K562 (cell line): ENCODE results near the gene ST8SIA1. TPM values are rescaled to one million over a fixed set of nuclear protein-coding genes. Genes with fewer than 3 reads are reported as not detected.

ENCODE experiments used
- ATAC-seq: fragments of 200-7000 bp; cut with Tn5 transposase; 3 replicates; pipeline ENCODE4 v1.9.1; 2020; ENCODE audit warnings: moderate library complexity
- BruUV-seq: library from RNA; stranded (reverse); fragments of 400-500 nt; replicated peaks from 2 replicates; lab custom pipeline; 2021; lab: Mats Ljungman, UMichigan
- CTCF ChIA-PET: fragments of 300-600 bp; formaldehyde crosslinking; extraction: SDS; loops from one replicate; lab custom pipeline; 2021; ENCODE audit warnings: low intra/inter-chr PET ratio; lab: Yijun Ruan, JAX
- POLR2A ChIA-PET: fragments of 300-600, 350-650 bp; sonication (Branson Sonifier 250); formaldehyde crosslinking; extraction: SDS; loops from one replicate; lab custom pipeline; 2021; ENCODE audit warnings: antibody characterized with exemption, inconsistent platforms; lab: Yijun Ruan, JAX
- DNase-seq, 4 experiments: peaks; one replicate each; pipeline versions ENCODE4 v3.0.0 to v3.0.0-alpha.2; 2011 to 2018; ENCODE audit warnings: low spot score in 3 of 4, mixed read lengths in 3 of 4; ENCODE audit errors: extremely low read depth in 1 of 4
- FAIRE-seq: peaks from 2 replicates; lab custom pipeline; 2011; peaks lifted over from hg19 to GRCh38; lab: Jason Lieb, UNC
- H2AFZ ChIP-seq: 2 replicates; pipeline ENCODE4 v1.6.0; 2011; ENCODE audit warnings: low read depth, low read length, control low read depth, inconsistent platforms
- H3K27ac ChIP-seq: fragments of 200-600 bp; 3 replicates; pipeline ENCODE4 v1.8.0; 2011; ENCODE audit warnings: low read depth, mild to moderate bottlenecking, control low read depth, inconsistent platforms, low read length, moderate library complexity, mixed read lengths; ENCODE audit errors: extremely low read depth
- H3K27me3 ChIP-seq, 2 experiments: fragments of 300-600 bp in 1 of 2; 2 replicates in 1 of 2; 3 replicates in 1 of 2; pipeline versions ENCODE4 v1.6.0 to v1.8.0; 2011; ENCODE audit warnings: inconsistent platforms in 2 of 2, low read length in 2 of 2, mild to moderate bottlenecking in 1 of 2, mixed read lengths in 1 of 2, moderate library complexity in 1 of 2; ENCODE audit not compliant: control insufficient read depth in 2 of 2, insufficient read depth in 2 of 2
- H3K36me3 ChIP-seq: fragments of 300-600 bp; 3 replicates; pipeline ENCODE4 v1.8.0; 2011; ENCODE audit warnings: mild to moderate bottlenecking, low read length, inconsistent platforms; ENCODE audit not compliant: control insufficient read depth, insufficient read depth
- H3K4me1 ChIP-seq, 2 experiments: fragments of 200-600 bp in 1 of 2; replicated peaks in 1 of 2; 2 replicates in 1 of 2; 3 replicates in 1 of 2; pipeline versions ENCODE4 v1.5.1 to v1.8.0; 2011; ENCODE audit warnings: inconsistent platforms in 2 of 2, low read length in 2 of 2, mild to moderate bottlenecking in 1 of 2, mixed read lengths in 1 of 2, moderate library complexity in 1 of 2; ENCODE audit not compliant: control insufficient read depth in 2 of 2, insufficient read depth in 2 of 2
- H3K4me2 ChIP-seq: 2 replicates; pipeline ENCODE4 v1.6.1; 2011; ENCODE audit warnings: low read length, control low read depth, inconsistent platforms, mixed read lengths; ENCODE audit not compliant: insufficient read depth
- H3K4me3 ChIP-seq: fragments of 200-600 bp; sonication (generic), shearing (Covaris generic); 2 replicates; pipeline ENCODE4 v1.5.1; 2016; ENCODE audit warnings: control low read depth, inconsistent platforms
- H3K79me2 ChIP-seq: fragments of 200-600 bp; 3 replicates; pipeline ENCODE4 v1.8.0; 2011; ENCODE audit warnings: low read length, inconsistent platforms; ENCODE audit not compliant: control insufficient read depth, insufficient read depth
- H3K9ac ChIP-seq, 2 experiments: 2 replicates each; pipeline versions ENCODE4 v1.6.0 to v1.6.1; 2011; ENCODE audit warnings: low read depth in 2 of 2, low read length in 2 of 2, control low read depth in 1 of 2, inconsistent platforms in 1 of 2, mild to moderate bottlenecking in 1 of 2, mixed read lengths in 1 of 2; ENCODE audit not compliant: insufficient read depth in 1 of 2
- H3K9me1 ChIP-seq: one replicate; pipeline ENCODE4 v1.6.0; 2011; ENCODE audit warnings: inconsistent platforms, mild to moderate bottlenecking, low read length, moderate library complexity; ENCODE audit not compliant: control insufficient read depth, insufficient read depth
- H3K9me3 ChIP-seq: replicated peaks from 2 replicates; pipeline ENCODE4 v1.5.1; 2011; ENCODE audit warnings: low read depth, low read length, inconsistent platforms; ENCODE audit not compliant: control insufficient read depth, insufficient read depth
- H4K20me1 ChIP-seq: replicated peaks from 2 replicates; pipeline ENCODE4 v1.6.1; 2011; ENCODE audit warnings: low read length, inconsistent platforms, mixed read lengths; ENCODE audit not compliant: control insufficient read depth, insufficient read depth
- MBD2 ChIP-seq: sonication (generic); IDR thresholded peaks from 2 replicates; pipeline ENCODE4 v1.6.1; 2016; ENCODE audit warnings: low read depth, borderline replicate concordance
- MYC ChIP-seq, 2 experiments: fragments of 250-450 bp in 1 of 2; sonication (Bioruptor Pico) in 1 of 2; IDR thresholded peaks; 2 replicates each; pipeline versions ENCODE4 v1.5.1 to v1.6.1; 2012 to 2021; ENCODE audit warnings: low read depth in 2 of 2, borderline replicate concordance in 1 of 2, improper control_type of control experiment in 1 of 2, low read length in 1 of 2, mild to moderate bottlenecking in 1 of 2, moderate library complexity in 1 of 2
- STAT6 ChIP-seq: sonication (generic); formaldehyde crosslinking; IDR thresholded peaks from 2 replicates; pipeline ENCODE4 v1.8.1; 2023; ENCODE audit warnings: mild to moderate bottlenecking, missing genetic modification reagents
- WGBS: fragments of 100-300 bp; shearing (Covaris generic); methylation state at CpG from one replicate; pipeline ENCODE4 v1.1.6; 2016; ENCODE audit warnings: low coverage, mixed read lengths; ENCODE audit not compliant: insufficient coverage; ENCODE audit errors: missing lambda C conversion rate; 5-methylcytosine and 5-hydroxymethylcytosine counted together
- in situ Hi-C: fragments of 300-500 bp; cut with MboI; formaldehyde crosslinking; loops from 4 replicates; pipeline ENCODE4 v1.15.0; 2018; ENCODE audit warnings: inconsistent platforms, mixed read lengths
- intact Hi-C: fragments of 100-400 bp; cut with micrococcal nuclease; formaldehyde crosslinking; loops from 2 replicates; pipeline ENCODE4 v1.14.2; 2022
- polyA plus RNA-seq, 8 experiments: library from polyadenylated mRNA; depleted of rRNA in 4 of 8; stranded (reverse) in 5 of 8; unstranded in 3 of 8; fragments of >200 nt; fragmentation: Nextera tagmentation in 2 of 8; fragmentation: Illumina TruSeq in 1 of 8; extraction: Ambion mirVana in 2 of 8; extraction: Trizol in 1 of 8; gene quantifications; 2 replicates each; pipeline versions ENCODE4 v1.2.1 to v1.2.3, GENCODE V29; 2011 to 2014; ENCODE audit warnings: inconsistent platforms in 1 of 8, missing spikeins in 1 of 8
- total RNA-seq, 7 experiments: library from RNA; depleted of rRNA in 6 of 7; stranded (reverse); fragments of >200 nt in 6 of 7; fragmentation: Illumina TruSeq in 2 of 7; extraction: Trizol in 2 of 7; gene quantifications; 2 replicates each; pipeline versions ENCODE4 v1.2.1 to v1.2.3, GENCODE V29; 2011 to 2021; ENCODE audit warnings: low replicate concordance in 1 of 7
- TF ChIP-seq, protein P1 (sequence below): sonication (generic); formaldehyde crosslinking; IDR thresholded peaks from 2 replicates; pipeline ENCODE4 v1.8.1; 2023; ENCODE audit warnings: mild to moderate bottlenecking, missing genetic modification reagents, moderate library complexity

Gene ST8SIA1
- total and polyA plus RNA-seq, 9 of the 15 experiments (the other 6 are each of a cell fraction or from before 2014, with no cell fraction given): 0.86 to 26.3 (median 4.3) TPM

DNA sequence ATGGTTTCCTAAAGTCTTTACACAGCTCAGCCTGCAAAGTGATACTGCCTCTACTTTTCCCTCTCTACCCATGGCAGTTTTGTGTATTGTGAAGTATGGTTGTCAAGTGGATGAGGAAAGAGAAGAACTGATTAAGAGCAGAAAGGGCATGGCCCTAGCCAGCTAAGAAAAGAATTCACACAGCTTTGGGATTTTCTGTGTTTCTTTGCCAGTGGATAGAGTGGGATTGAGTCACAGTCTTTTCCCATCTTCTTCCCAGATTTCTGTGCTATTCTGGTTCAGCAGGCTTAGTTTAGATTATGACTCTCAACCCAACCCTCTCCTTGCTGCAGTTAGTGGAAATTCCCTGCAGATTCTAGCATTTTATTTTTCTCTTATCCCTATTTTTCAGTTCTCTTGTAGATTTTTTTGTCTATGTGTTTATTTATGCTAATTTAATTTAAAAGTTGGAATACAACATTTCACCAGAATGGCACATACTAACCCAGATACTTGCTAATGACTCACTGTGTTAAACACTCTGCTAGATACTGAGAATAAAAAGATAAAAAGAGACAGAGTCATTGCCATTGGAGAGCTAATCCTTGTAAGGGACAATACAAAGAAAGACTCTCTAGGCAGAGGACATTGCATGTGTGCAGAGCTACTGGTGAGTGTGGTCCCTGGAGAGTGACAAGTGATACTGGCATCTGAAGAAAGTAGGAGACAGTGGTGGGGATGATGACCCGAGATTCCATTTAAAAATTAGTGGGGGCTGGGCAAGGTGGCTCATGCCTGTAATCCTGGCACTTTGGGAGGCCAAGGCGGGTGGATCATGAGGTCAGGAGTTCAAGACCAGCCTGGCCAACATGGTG lies 106.3 kb downstream of the ST8SIA1 start:
- POLR2A ChIA-PET: no interaction called here
- Histone ChIP-seq H3K9me1 (no peaks in the 10 kb centered on the region), H3K9me3 (no peaks in the 10 kb centered on the region), H3K9ac (no peak overlapping the region), H2AFZ (no peak overlapping the region), H3K4me3 (no peak overlapping the region), H3K27me3 (no peaks in the 10 kb centered on the region), H3K79me2 (no peaks in the 10 kb centered on the region), H3K4me1 (no peaks in the 10 kb centered on the region), H4K20me1 (no peaks in the 10 kb centered on the region), H3K27ac (no peak overlapping the region), H3K36me3 (no peaks in the 10 kb centered on the region), H3K4me2 (no peak overlapping the region)
- TF ChIP-seq, protein P1, sequence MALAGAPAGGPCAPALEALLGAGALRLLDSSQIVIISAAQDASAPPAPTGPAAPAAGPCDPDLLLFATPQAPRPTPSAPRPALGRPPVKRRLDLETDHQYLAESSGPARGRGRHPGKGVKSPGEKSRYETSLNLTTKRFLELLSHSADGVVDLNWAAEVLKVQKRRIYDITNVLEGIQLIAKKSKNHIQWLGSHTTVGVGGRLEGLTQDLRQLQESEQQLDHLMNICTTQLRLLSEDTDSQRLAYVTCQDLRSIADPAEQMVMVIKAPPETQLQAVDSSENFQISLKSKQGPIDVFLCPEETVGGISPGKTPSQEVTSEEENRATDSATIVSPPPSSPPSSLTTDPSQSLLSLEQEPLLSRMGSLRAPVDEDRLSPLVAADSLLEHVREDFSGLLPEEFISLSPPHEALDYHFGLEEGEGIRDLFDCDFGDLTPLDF: no peak
- TF ChIP-seq MYC (IDR thresholded peaks at IDR 0.05; ENCODE audit: low read depth, low read length): no peak
- no peak for TF ChIP-seq MYC (CRISPR knock-in tag; IDR thresholded peaks at IDR 0.05; ENCODE audit: borderline replicate concordance, low read depth)
- no peak for TF ChIP-seq STAT6 (CRISPR knock-in tag)
- no peak for TF ChIP-seq MBD2
- intact Hi-C loops (no loop called here), in situ Hi-C loops (no loop called here)
- no peak for ATAC-seq
- DNase-seq: no peak
- WGBS: 0% methylated on average over 2 of the region's 2 CpGs
- no peak for FAIRE-seq
- no TSS peak for BruUV-seq
- CTCF ChIA-PET: no interaction called here
